ENCODE results near the gene MS4A7.
A peak's percentile ranks its signal among the peaks of the same experiment; 100 is the strongest.

GRCh38 chr11:60345489-60345888, 32.8 kb upstream of the MS4A7 start:
- TF ChIP-seq POLR2A (IDR thresholded peaks at IDR 0.05) (no peak), CTCF (IDR thresholded peaks at IDR 0.05) (peak in 6 of 12 donors; percentile 5 to 38 (median 26))
